ENCODE measurements around the gene TDRD6.

GRCh38 chr6:46652232-46652602, 35.5 kb upstream of the TDRD6 start:
- TF ChIP-seq POLR2A (IDR thresholded peaks at IDR 0.05) = no peak
- TF ChIP-seq, protein P1, sequence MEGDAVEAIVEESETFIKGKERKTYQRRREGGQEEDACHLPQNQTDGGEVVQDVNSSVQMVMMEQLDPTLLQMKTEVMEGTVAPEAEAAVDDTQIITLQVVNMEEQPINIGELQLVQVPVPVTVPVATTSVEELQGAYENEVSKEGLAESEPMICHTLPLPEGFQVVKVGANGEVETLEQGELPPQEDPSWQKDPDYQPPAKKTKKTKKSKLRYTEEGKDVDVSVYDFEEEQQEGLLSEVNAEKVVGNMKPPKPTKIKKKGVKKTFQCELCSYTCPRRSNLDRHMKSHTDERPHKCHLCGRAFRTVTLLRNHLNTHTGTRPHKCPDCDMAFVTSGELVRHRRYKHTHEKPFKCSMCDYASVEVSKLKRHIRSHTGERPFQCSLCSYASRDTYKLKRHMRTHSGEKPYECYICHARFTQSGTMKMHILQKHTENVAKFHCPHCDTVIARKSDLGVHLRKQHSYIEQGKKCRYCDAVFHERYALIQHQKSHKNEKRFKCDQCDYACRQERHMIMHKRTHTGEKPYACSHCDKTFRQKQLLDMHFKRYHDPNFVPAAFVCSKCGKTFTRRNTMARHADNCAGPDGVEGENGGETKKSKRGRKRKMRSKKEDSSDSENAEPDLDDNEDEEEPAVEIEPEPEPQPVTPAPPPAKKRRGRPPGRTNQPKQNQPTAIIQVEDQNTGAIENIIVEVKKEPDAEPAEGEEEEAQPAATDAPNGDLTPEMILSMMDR (IDR thresholded peaks at IDR 0.05) = no peak

Measured in testis (tissue), 2 donors.